ENCODE data around the gene TNS1.

- TF ChIP-seq FOXP2 (optimal IDR thresholded peaks at IDR 0.05; ENCODE audit: control extremely low read depth, extremely low read length, insufficient read depth) (no peak), EZH2 (IDR thresholded peaks at IDR 0.05) (no peak), POLR2AphosphoS5 (IDR thresholded peaks at IDR 0.05; ENCODE audit: borderline replicate concordance, low read depth, low read length) (no peak)
Observed at GRCh38 chr2:217751952-217752351, 250.8 kb downstream of the TNS1 start.

Data from SK-N-MC (cell line).